ENCODE measurements around the gene PSME3. TPM values are rescaled to one million over a fixed set of nuclear protein-coding genes. Genes with fewer than 3 reads are reported as not detected.

The PSME3 gene
- total RNA-seq, 1 donor from 2014 or later = 70.0 TPM

GRCh38 chr17:42821176-42821575 lies 12.0 kb upstream of the PSME3 start:
- Histone ChIP-seq H3K4me3 (no peak overlapping the region), H3K36me3 (peaks cover 0 to 41% of the 10 kb centered on the region in 2 donors), H3K4me1 (peaks cover 25% of the 10 kb centered on the region), H3K27ac (no peak overlapping the region), H3K27me3 (no peaks in the 10 kb centered on the region), H3K9me3 (no peaks in the 10 kb centered on the region)
- intact Hi-C loops (cut with DNase I) = loop anchor here (10.0 kb wide), 2 partner anchors 56 to 246 kb away; partner anchors contain the start of genes PSMC3IP and RAMP2
- TF ChIP-seq POLR2A (IDR thresholded peaks at IDR 0.05) (no peak), CTCF (IDR thresholded peaks at IDR 0.05) (no peak), POLR2AphosphoS5 (IDR thresholded peaks at IDR 0.05; ENCODE audit: insufficient read depth in 1 of 2, low read depth in 1 of 2) (no peak)
- no peak for DNase-seq (ENCODE audit: extremely low spot score in 2 of 2)

- no peak for DNase-seq (ENCODE audit: extremely low spot score in 2 of 2)
- Histone ChIP-seq H3K4me3 (no peak overlapping the region), H3K9me3 (no peaks in the 10 kb centered on the region), H3K4me1 (peaks cover 24% of the 10 kb centered on the region), H3K36me3 (no peaks in the 10 kb centered on the region), H3K27ac (no peak overlapping the region), H3K27me3 (no peaks in the 10 kb centered on the region)
- TF ChIP-seq CTCF (IDR thresholded peaks at IDR 0.05) = no peak
- TF ChIP-seq POLR2A (IDR thresholded peaks at IDR 0.05) = no peak
- TF ChIP-seq POLR2AphosphoS5 (IDR thresholded peaks at IDR 0.05; ENCODE audit: insufficient read depth in 1 of 2, low read depth in 1 of 2) = no peak
- intact Hi-C loops (cut with DNase I) = loop anchor here (10.0 kb wide), 2 partner anchors 63 to 253 kb away; partner anchors contain the start of genes PSMC3IP and RAMP2
These were observed 5.7 kb upstream of the PSME3 start for GRCh38 chr17:42827472-42827871.

- Histone ChIP-seq H3K9me3 (no peaks in the 10 kb centered on the region), H3K27me3 (no peaks in the 10 kb centered on the region), H3K36me3 (peaks cover 0 to 6% of the 10 kb centered on the region in 2 donors), H3K27ac (no peak overlapping the region), H3K4me3 (no peak overlapping the region), H3K4me1 (peaks cover 21% of the 10 kb centered on the region)
- TF ChIP-seq CTCF (IDR thresholded peaks at IDR 0.05) (no peak), POLR2A (IDR thresholded peaks at IDR 0.05) (no peak), POLR2AphosphoS5 (IDR thresholded peaks at IDR 0.05; ENCODE audit: insufficient read depth in 1 of 2, low read depth in 1 of 2) (no peak)
- intact Hi-C loops (cut with DNase I) = no loop called here
- DNase-seq (ENCODE audit: extremely low spot score in 2 of 2) = no peak
These were observed 2.2 kb upstream of the PSME3 start for GRCh38 chr17:42830971-42831370.

GRCh38 chr17:42832213-42832933 lies 824 bp upstream of the PSME3 start:
- DNase-seq (ENCODE audit: extremely low spot score in 2 of 2) = no peak
- Histone ChIP-seq H3K36me3 (peaks cover 0 to 18% of the 10 kb centered on the region in 2 donors), H3K4me3 (peak overlapping the region; percentile 90 to 98), H3K27me3 (no peaks in the 10 kb centered on the region), H3K9me3 (no peaks in the 10 kb centered on the region), H3K27ac (peak overlapping the region; percentile 88), H3K4me1 (peaks cover 21% of the 10 kb centered on the region)
- TF ChIP-seq POLR2A (IDR thresholded peaks at IDR 0.05) (no peak), CTCF (IDR thresholded peaks at IDR 0.05) (no peak), POLR2AphosphoS5 (IDR thresholded peaks at IDR 0.05; ENCODE audit: insufficient read depth in 1 of 2, low read depth in 1 of 2) (no peak)
- intact Hi-C loops (cut with DNase I) = no loop called here

Measured in vagina (tissue), 2 donors.